ENCODE measurements around the gene PDXK. TPM values are rescaled to one million over a fixed set of nuclear protein-coding genes. Genes with fewer than 3 reads are reported as not detected.

PDXK gene
- total and polyA plus RNA-seq, 2 experiments from 2014 or later = 68.0 to 89.7 TPM

- H3K9me2 ChIP-seq (ENCODE audit: insufficient read depth) = no peaks in the 10 kb centered on the region
- H3K79me2 ChIP-seq (ENCODE audit: insufficient read depth) = peaks cover 8% of the 10 kb centered on the region
- H4K20me1 ChIP-seq (ENCODE audit: insufficient read depth) = no peaks in the 10 kb centered on the region
- in situ Hi-C loops (cut with MboI) = no loop called here
- H3K4me1 ChIP-seq (ENCODE audit: insufficient read depth) = no peaks in the 10 kb centered on the region
- H3K4me3 ChIP-seq = no peak overlapping the region
- DNase-seq = no peak
- no peak overlapping the region for H2AFZ ChIP-seq
- TF ChIP-seq EZH2 (IDR thresholded peaks at IDR 0.05; ENCODE audit: insufficient read depth, poor library complexity, severe bottlenecking) = no peak
- no peak for TF ChIP-seq EZH2phosphoT487 (IDR thresholded peaks at IDR 0.05; ENCODE audit: insufficient read depth, low read depth)
- no peaks in the 10 kb centered on the region for H3F3A ChIP-seq (ENCODE audit: insufficient read depth)
- H3K9ac ChIP-seq = no peak overlapping the region
- H3K27ac ChIP-seq = no peak overlapping the region
- no peaks in the 10 kb centered on the region for H3K9me3 ChIP-seq (ENCODE audit: low read depth)
- no peak overlapping the region for H3K4me2 ChIP-seq (ENCODE audit: unreplicated experiment)
- H3K27me3 ChIP-seq (replicated peaks; ENCODE audit: insufficient read depth) = no peaks in the 10 kb centered on the region
- H3K36me3 ChIP-seq (ENCODE audit: low read depth) = no peaks in the 10 kb centered on the region
- WGBS, 2 experiments (ENCODE audit: low coverage in 1 of 2, low lambda C conversion rate in 2 of 2, missing lambda C conversion rate in 2 of 2) = 45 to 53% methylated on average over 3 of the region's 3 CpGs
Observed at GRCh38 chr21:43785134-43785533, 66.2 kb downstream of the PDXK start.

GRCh38 chr21:43786300-43786806 is 67.4 kb downstream of the PDXK start:
- no peak overlapping the region for H2AFZ ChIP-seq
- no peak for TF ChIP-seq EZH2 (IDR thresholded peaks at IDR 0.05; ENCODE audit: insufficient read depth, poor library complexity, severe bottlenecking)
- TF ChIP-seq EZH2phosphoT487 (IDR thresholded peaks at IDR 0.05; ENCODE audit: insufficient read depth, low read depth) = no peak
- WGBS, 2 experiments (ENCODE audit: low coverage in 1 of 2, low lambda C conversion rate in 2 of 2, missing lambda C conversion rate in 2 of 2) = 77 to 82% methylated on average over 18 of the region's 18 CpGs

GRCh38 chr21:43786807-43787440 is 68.0 kb downstream of the PDXK start:
- H2AFZ ChIP-seq = no peak overlapping the region
- in situ Hi-C loops (cut with MboI) = no loop called here
- no peak overlapping the region for H3K4me2 ChIP-seq (ENCODE audit: unreplicated experiment)
- no peaks in the 10 kb centered on the region for H3F3A ChIP-seq (ENCODE audit: insufficient read depth)
- TF ChIP-seq EZH2 (IDR thresholded peaks at IDR 0.05; ENCODE audit: insufficient read depth, poor library complexity, severe bottlenecking) (no peak), EZH2phosphoT487 (IDR thresholded peaks at IDR 0.05; ENCODE audit: insufficient read depth, low read depth) (no peak)
- no peaks in the 10 kb centered on the region for H3K9me2 ChIP-seq (ENCODE audit: insufficient read depth)
- no peaks in the 10 kb centered on the region for H4K20me1 ChIP-seq (ENCODE audit: insufficient read depth)
- H3K79me2 ChIP-seq (ENCODE audit: insufficient read depth) = peaks cover 25% of the 10 kb centered on the region
- no peak for DNase-seq
- H3K9ac ChIP-seq = no peak overlapping the region
- no peaks in the 10 kb centered on the region for H3K36me3 ChIP-seq (ENCODE audit: low read depth)
- H3K4me1 ChIP-seq (ENCODE audit: insufficient read depth) = peaks cover 5% of the 10 kb centered on the region; the same call in 1 of the 2 replicates
- H3K27ac ChIP-seq = no peak overlapping the region
- H3K4me3 ChIP-seq = no peak overlapping the region
- 90 to 97% methylated on average over 29 to 38 of the region's 38 CpGs for WGBS, 2 experiments (ENCODE audit: low coverage in 1 of 2, low lambda C conversion rate in 2 of 2, missing lambda C conversion rate in 2 of 2)
- H3K9me3 ChIP-seq (ENCODE audit: low read depth) = no peaks in the 10 kb centered on the region
- no peaks in the 10 kb centered on the region for H3K27me3 ChIP-seq (replicated peaks; ENCODE audit: insufficient read depth)

More at GRCh38 chr21:43786300-43786806, 67.4 kb downstream of the PDXK start:
- Histone ChIP-seq H3K4me1 (ENCODE audit: insufficient read depth) (peaks cover 5% of the 10 kb centered on the region; the same call in 1 of the 2 replicates), H3K79me2 (ENCODE audit: insufficient read depth) (peaks cover 20% of the 10 kb centered on the region), H3K9me3 (ENCODE audit: low read depth) (no peaks in the 10 kb centered on the region), H3F3A (ENCODE audit: insufficient read depth) (no peaks in the 10 kb centered on the region), H3K27me3 (replicated peaks; ENCODE audit: insufficient read depth) (no peaks in the 10 kb centered on the region), H3K4me2 (ENCODE audit: unreplicated experiment) (no peak overlapping the region), H3K27ac (no peak overlapping the region), H4K20me1 (ENCODE audit: insufficient read depth) (no peaks in the 10 kb centered on the region), H3K9me2 (ENCODE audit: insufficient read depth) (no peaks in the 10 kb centered on the region), H3K36me3 (ENCODE audit: low read depth) (no peaks in the 10 kb centered on the region), H3K9ac (no peak overlapping the region), H3K4me3 (no peak overlapping the region)
- in situ Hi-C loops (cut with MboI) = no loop called here
- no peak for DNase-seq

GRCh38 chr21:43789276-43790009 is 70.5 kb downstream of the PDXK start, which contains the start of gene RRP1:
Gene RRP1, plus strand, starts transcription at chr21:43789577. Its CDS starts 53 bp downstream, at chr21:43789630.
- Histone ChIP-seq H2AFZ (peak within 1 kb of the TSS; percentile 98), H3K79me2 (ENCODE audit: insufficient read depth) (peaks cover 48% of the 10 kb centered on the region), H3K27ac (peak within 1 kb of the TSS; percentile 78), H3K36me3 (ENCODE audit: low read depth) (peaks cover 5% of the 10 kb centered on the region; the same call in 1 of the 2 replicates), H3K27me3 (replicated peaks; ENCODE audit: insufficient read depth) (no peaks in the 10 kb centered on the region), H3K4me2 (ENCODE audit: unreplicated experiment) (peak within 1 kb of the TSS; percentile 89), H3K9me3 (ENCODE audit: low read depth) (no peaks in the 10 kb centered on the region), H3F3A (ENCODE audit: insufficient read depth) (no peaks in the 10 kb centered on the region), H3K4me1 (ENCODE audit: insufficient read depth) (peaks cover 5% of the 10 kb centered on the region; the same call in 1 of the 2 replicates), H3K4me3 (peak within 1 kb of the TSS; percentile 93), H4K20me1 (ENCODE audit: insufficient read depth) (no peaks in the 10 kb centered on the region), H3K9me2 (ENCODE audit: insufficient read depth) (no peaks in the 10 kb centered on the region), H3K9ac (peak within 1 kb of the TSS; percentile 92)
- no peak for TF ChIP-seq EZH2 (IDR thresholded peaks at IDR 0.05; ENCODE audit: insufficient read depth, poor library complexity, severe bottlenecking)
- no peak for TF ChIP-seq EZH2phosphoT487 (IDR thresholded peaks at IDR 0.05; ENCODE audit: insufficient read depth, low read depth)
- WGBS, 2 experiments (ENCODE audit: low coverage in 1 of 2, low lambda C conversion rate in 2 of 2, missing lambda C conversion rate in 2 of 2) = 1% methylated on average over 47 to 78 of the region's 83 CpGs
- DNase-seq = peak; percentile 95
- in situ Hi-C loops (cut with MboI) = no loop called here

Measured in GM23248 (cell line).